Endodermal cell (in vitro differentiated cells): ENCODE data around the gene PDE4D. TPM values are rescaled to one million over a fixed set of nuclear protein-coding genes. Genes with fewer than 3 reads are reported as not detected.

Source experiments
- DNase-seq: peaks from one replicate; pipeline ENCODE4 v3.0.0-alpha.2; 2017
- H3K27ac ChIP-seq: 2 replicates; pipeline ENCODE4 v1.5.1; 2013; ENCODE audit warnings: mild to moderate bottlenecking, low read depth, low read length, moderate library complexity
- H3K27me3 ChIP-seq: 2 replicates; pipeline ENCODE4 v1.6.1; 2013; ENCODE audit warnings: mild to moderate bottlenecking, low read length, moderate library complexity; ENCODE audit not compliant: insufficient read depth, control insufficient read depth, poor library complexity, severe bottlenecking
- H3K36me3 ChIP-seq: 2 replicates; pipeline ENCODE4 v1.7.0; 2013; ENCODE audit warnings: mild to moderate bottlenecking, low read length, moderate library complexity; ENCODE audit not compliant: control insufficient read depth, insufficient read depth
- H3K4me1 ChIP-seq: one replicate; pipeline ENCODE4 v1.7.0; 2013; ENCODE audit warnings: low read length; ENCODE audit not compliant: control insufficient read depth, insufficient read depth
- H3K4me3 ChIP-seq: 2 replicates; pipeline ENCODE4 v1.5.1; 2013; ENCODE audit warnings: mild to moderate bottlenecking, low read length, moderate library complexity
- H3K9ac ChIP-seq: 2 replicates; pipeline ENCODE4 v1.6.1; 2013; ENCODE audit warnings: mild to moderate bottlenecking, low read length, moderate library complexity; ENCODE audit not compliant: poor library complexity, severe bottlenecking; ENCODE audit errors: extremely low read depth
- H3K9me3 ChIP-seq: 2 replicates; pipeline ENCODE4 v1.6.1; 2013; ENCODE audit warnings: mild to moderate bottlenecking, low read length, moderate library complexity; ENCODE audit not compliant: control insufficient read depth
- H3K27ac Mint-ChIP-seq: 2 replicates; pipeline ENCODE4 v1.8.0; 2020; ENCODE audit warnings: mixed read lengths
- H3K27me3 Mint-ChIP-seq: 2 replicates; pipeline ENCODE4 v1.8.0; 2021; ENCODE audit warnings: mild to moderate bottlenecking, mixed read lengths; ENCODE audit not compliant: insufficient read depth
- H3K36me3 Mint-ChIP-seq: 2 replicates; pipeline ENCODE4 v1.8.0; 2020; ENCODE audit warnings: low read depth, mixed read lengths
- H3K4me1 Mint-ChIP-seq: 2 replicates; pipeline ENCODE4 v1.8.0; 2020; ENCODE audit warnings: mixed read lengths
- H3K4me3 Mint-ChIP-seq: 2 replicates; pipeline ENCODE4 v1.8.0; 2020; ENCODE audit warnings: mild to moderate bottlenecking, moderate library complexity, mixed read lengths
- H3K9me3 Mint-ChIP-seq: 2 replicates; pipeline ENCODE4 v1.8.0; 2020; ENCODE audit warnings: mild to moderate bottlenecking, mixed read lengths
- CTCF ChIP-seq: fragments of 200-600 bp; sonication (generic); conservative IDR thresholded peaks from 2 replicates; pipeline ENCODE4 v1.5.0; 2021; ENCODE audit warnings: antibody characterized with exemption, mild to moderate bottlenecking
- WGBS, 2 experiments: methylation state at CpG; one replicate each; pipeline versions ENCODE4 v1.1.5 to v1.1.7; 2013; ENCODE audit warnings: missing lambda C conversion rate in 2 of 2, mixed read lengths in 1 of 2; ENCODE audit not compliant: insufficient coverage in 1 of 2, insufficient read length in 1 of 2; 5-methylcytosine and 5-hydroxymethylcytosine counted together
- total RNA-seq, 2 donors: library from RNA; stranded (reverse); fragmentation: NEBNext Ultra II Directional in 1 of 2; extraction: Animal tissue kit (Norgen Biotek cat#: 25700) in 1 of 2; gene quantifications; 2 replicates in 1 of 2; 3 replicates in 1 of 2; pipeline ENCODE4 v1.2.1, GENCODE V29; 2021

The PDE4D gene
- total RNA-seq, 2 donors from 2014 or later = 9.2 to 11.4 TPM

- H3K9me3 ChIP-seq = peaks cover 14% of the 10 kb centered on the region
- H3K27me3 ChIP-seq = no peaks in the 10 kb centered on the region
- 97 to 100% methylated on average over 1 of the region's 1 CpG for WGBS, 2 experiments
- no peak overlapping the region for H3K4me3 ChIP-seq
- peaks cover 2% of the 10 kb centered on the region for H3K9me3 Mint-ChIP-seq
- H3K36me3 Mint-ChIP-seq = no peaks in the 10 kb centered on the region
- H3K27me3 Mint-ChIP-seq = no peaks in the 10 kb centered on the region
- no peak for DNase-seq
- no peak overlapping the region for H3K9ac ChIP-seq
- no peaks in the 10 kb centered on the region for H3K4me1 ChIP-seq
- peaks cover 2% of the 10 kb centered on the region for H3K4me1 Mint-ChIP-seq
- no peaks in the 10 kb centered on the region for H3K36me3 ChIP-seq
- H3K27ac Mint-ChIP-seq = no peak overlapping the region
- no peak for TF ChIP-seq CTCF
- no peak overlapping the region for H3K4me3 Mint-ChIP-seq
- no peak overlapping the region for H3K27ac ChIP-seq
Observed at GRCh38 chr5:59501316-59501715, 392.2 kb downstream of the PDE4D start.

- H3K36me3 Mint-ChIP-seq = no peaks in the 10 kb centered on the region
Observed at GRCh38 chr5:59500014-59500413, 393.5 kb downstream of the PDE4D start.

GRCh38 chr5:59497207-59497606, 396.3 kb downstream of the PDE4D start:
- 100% methylated on average over 1 of the region's 1 CpG; no CpG with 5 or more reads in 1 of the 2 experiments for WGBS, 2 experiments
- Mint-ChIP-seq H3K4me1 (peaks cover 2% of the 10 kb centered on the region), H3K4me3 (no peak overlapping the region), H3K27me3 (no peaks in the 10 kb centered on the region), H3K36me3 (no peaks in the 10 kb centered on the region), H3K27ac (no peak overlapping the region), H3K9me3 (peaks cover 2% of the 10 kb centered on the region)
- no peak for DNase-seq
- Histone ChIP-seq H3K4me3 (no peak overlapping the region), H3K4me1 (no peaks in the 10 kb centered on the region), H3K9ac (no peak overlapping the region), H3K27ac (no peak overlapping the region), H3K9me3 (peaks cover 14% of the 10 kb centered on the region), H3K27me3 (no peaks in the 10 kb centered on the region), H3K36me3 (no peaks in the 10 kb centered on the region)
- TF ChIP-seq CTCF = no peak

More at GRCh38 chr5:59500014-59500413, 393.5 kb downstream of the PDE4D start:
- H3K27me3 Mint-ChIP-seq = no peaks in the 10 kb centered on the region
- H3K4me1 Mint-ChIP-seq = peaks cover 2% of the 10 kb centered on the region
- H3K9ac ChIP-seq = no peak overlapping the region
- WGBS, 2 experiments = 83 to 88% methylated on average over 1 of the region's 1 CpG
- no peak overlapping the region for H3K27ac Mint-ChIP-seq
- no peaks in the 10 kb centered on the region for H3K4me1 ChIP-seq
- H3K4me3 ChIP-seq = no peak overlapping the region
- H3K9me3 Mint-ChIP-seq = peaks cover 2% of the 10 kb centered on the region
- DNase-seq = no peak
- H3K9me3 ChIP-seq = peaks cover 14% of the 10 kb centered on the region
- no peak overlapping the region for H3K27ac ChIP-seq
- no peaks in the 10 kb centered on the region for H3K27me3 ChIP-seq
- H3K36me3 ChIP-seq = no peaks in the 10 kb centered on the region
- H3K4me3 Mint-ChIP-seq = no peak overlapping the region
- no peak for TF ChIP-seq CTCF
